Neural progenitor cell (in vitro differentiated cells): ENCODE measurements around the gene ABCC5. TPM values are rescaled to one million over a fixed set of nuclear protein-coding genes. Genes with fewer than 3 reads are reported as not detected.

Source experiments
- DNase-seq: peaks from one replicate; pipeline ENCODE4 v3.0.0-alpha.2; 2016; ENCODE audit warnings: low spot score
- H2AFZ ChIP-seq: fragments of 200-600 bp; sonication (generic); replicated peaks from 2 replicates; pipeline ENCODE4 v1.6.1; 2016; ENCODE audit warnings: antibody characterized with exemption
- H3F3A ChIP-seq: fragments of 200-600 bp; sonication (generic); 2 replicates; pipeline ENCODE4 v1.6.1; 2016; ENCODE audit warnings: antibody characterized with exemption, low read depth
- H3K27ac ChIP-seq: fragments of 200-600 bp; sonication (generic); 2 replicates; pipeline ENCODE4 v1.5.1; 2016; ENCODE audit warnings: mild to moderate bottlenecking
- H3K27me3 ChIP-seq: fragments of 200-600 bp; sonication (generic); 2 replicates; pipeline ENCODE4 v1.6.1; 2016; ENCODE audit warnings: mild to moderate bottlenecking, moderate library complexity
- H3K36me3 ChIP-seq: fragments of 200-600 bp; sonication (generic); 2 replicates; pipeline ENCODE4 v1.5.1; 2016
- H3K4me1 ChIP-seq: fragments of 200-600 bp; sonication (generic); 2 replicates; pipeline ENCODE4 v1.6.1; 2016; ENCODE audit warnings: mixed run types
- H3K4me2 ChIP-seq: fragments of 200-600 bp; sonication (generic); 2 replicates; pipeline ENCODE4 v1.6.1; 2016
- H3K4me3 ChIP-seq: fragments of 200-600 bp; sonication (generic); 2 replicates; pipeline ENCODE4 v1.5.1; 2016
- H3K79me2 ChIP-seq: fragments of 200-600 bp; sonication (generic); 2 replicates; pipeline ENCODE4 v1.6.1; 2016; ENCODE audit warnings: low read depth
- H3K9ac ChIP-seq: fragments of 200-600 bp; sonication (generic); 2 replicates; pipeline ENCODE4 v1.6.1; 2016
- H3K9me3 ChIP-seq: fragments of 200-600 bp; sonication (generic); 2 replicates; pipeline ENCODE4 v1.5.1; 2016; ENCODE audit warnings: low read depth
- H4K20me1 ChIP-seq: fragments of 200-600 bp; sonication (generic); 2 replicates; pipeline ENCODE4 v1.6.1; 2016; ENCODE audit warnings: low read depth
- H3K27ac Mint-ChIP-seq: 3 replicates; pipeline ENCODE4 v1.8.0; 2021; ENCODE audit warnings: mixed read lengths
- H3K27me3 Mint-ChIP-seq: 2 replicates; pipeline ENCODE4 v1.8.0; 2022; ENCODE audit warnings: low read depth, mild to moderate bottlenecking, inconsistent platforms, moderate library complexity, mixed read lengths; ENCODE audit not compliant: insufficient read depth
- H3K36me3 Mint-ChIP-seq: 3 replicates; pipeline ENCODE4 v1.8.0; 2021; ENCODE audit warnings: mixed read lengths
- H3K4me1 Mint-ChIP-seq: 3 replicates; pipeline ENCODE4 v1.8.0; 2021; ENCODE audit warnings: mixed read lengths
- H3K4me3 Mint-ChIP-seq: 3 replicates; pipeline ENCODE4 v1.8.0; 2021; ENCODE audit warnings: mild to moderate bottlenecking, moderate library complexity, mixed read lengths
- H3K9me3 Mint-ChIP-seq: 3 replicates; pipeline ENCODE4 v1.8.0; 2020; ENCODE audit warnings: mixed read lengths
- CTCF ChIP-seq: fragments of 200-600 bp; sonication (generic); IDR thresholded peaks from 2 replicates; pipeline ENCODE4 v1.5.1; 2017; ENCODE audit warnings: antibody characterized with exemption, mild to moderate bottlenecking
- EZH2 ChIP-seq: fragments of 200-600 bp; sonication (generic); IDR thresholded peaks from 2 replicates; pipeline ENCODE4 v1.6.1; 2017; ENCODE audit warnings: antibody characterized with exemption, mild to moderate bottlenecking, moderate library complexity
- EZH2phosphoT487 ChIP-seq: fragments of 200-600 bp; sonication (generic); IDR thresholded peaks from 2 replicates; pipeline ENCODE4 v1.6.1; 2017; ENCODE audit warnings: antibody characterized with exemption
- total RNA-seq: library from RNA; depleted of rRNA; stranded (reverse); fragments of >200 nt; gene quantifications from 2 replicates; pipeline ENCODE4 v1.2.3, GENCODE V29; 2015; ENCODE audit warnings: low replicate concordance

ABCC5 gene
- total RNA-seq, 1 donor from 2014 or later: 34.0 TPM

- H3K9ac ChIP-seq: no peak overlapping the region
- no peaks in the 10 kb centered on the region for H3K79me2 ChIP-seq
- DNase-seq: no peak
- Mint-ChIP-seq H3K36me3 (peaks cover 19% of the 10 kb centered on the region), H3K4me1 (no peaks in the 10 kb centered on the region), H3K9me3 (no peaks in the 10 kb centered on the region), H3K27me3 (no peaks in the 10 kb centered on the region), H3K27ac (no peak overlapping the region), H3K4me3 (no peak overlapping the region)
- H4K20me1 ChIP-seq: no peaks in the 10 kb centered on the region
- no peak overlapping the region for H3K27ac ChIP-seq
- H3K4me3 ChIP-seq: no peak overlapping the region
- H3K27me3 ChIP-seq: no peaks in the 10 kb centered on the region
- no peaks in the 10 kb centered on the region for H3K9me3 ChIP-seq
- H3K4me1 ChIP-seq: peaks cover 5% of the 10 kb centered on the region
- no peaks in the 10 kb centered on the region for H3F3A ChIP-seq
- no peak overlapping the region for H2AFZ ChIP-seq
- no peak overlapping the region for H3K4me2 ChIP-seq
- H3K36me3 ChIP-seq: no peaks in the 10 kb centered on the region
- TF ChIP-seq CTCF (no peak), EZH2 (no peak), EZH2phosphoT487 (no peak)
Observed at GRCh38 chr3:183946037-183946436, 71.6 kb downstream of the ABCC5 start.

- H3K36me3 ChIP-seq: no peaks in the 10 kb centered on the region
- no peak for TF ChIP-seq CTCF
- no peak for TF ChIP-seq EZH2
- no peak for TF ChIP-seq EZH2phosphoT487
- H3K4me3 ChIP-seq: no peak overlapping the region
- no peaks in the 10 kb centered on the region for H4K20me1 ChIP-seq
- no peak overlapping the region for H3K27ac ChIP-seq
- H3K4me2 ChIP-seq: no peak overlapping the region
- no peak overlapping the region for H3K4me3 Mint-ChIP-seq
- no peak overlapping the region for H2AFZ ChIP-seq
- no peaks in the 10 kb centered on the region for H3K9me3 Mint-ChIP-seq
- peaks cover 5% of the 10 kb centered on the region for H3K4me1 ChIP-seq
- H3K9me3 ChIP-seq: no peaks in the 10 kb centered on the region
- H3K9ac ChIP-seq: no peak overlapping the region
- H3K79me2 ChIP-seq: no peaks in the 10 kb centered on the region
- H3K27me3 Mint-ChIP-seq: no peaks in the 10 kb centered on the region
- no peaks in the 10 kb centered on the region for H3K27me3 ChIP-seq
- no peak overlapping the region for H3K27ac Mint-ChIP-seq
- H3F3A ChIP-seq: no peaks in the 10 kb centered on the region
- no peak for DNase-seq
- no peaks in the 10 kb centered on the region for H3K4me1 Mint-ChIP-seq
- peaks cover 20% of the 10 kb centered on the region for H3K36me3 Mint-ChIP-seq
Observed at GRCh38 chr3:183944775-183945174, 72.9 kb downstream of the ABCC5 start.

- H3K9ac ChIP-seq: no peak overlapping the region
- Mint-ChIP-seq H3K27me3 (no peaks in the 10 kb centered on the region), H3K4me3 (no peak overlapping the region), H3K9me3 (no peaks in the 10 kb centered on the region), H3K27ac (no peak overlapping the region), H3K36me3 (peaks cover 26% of the 10 kb centered on the region), H3K4me1 (no peaks in the 10 kb centered on the region)
- H3K27ac ChIP-seq: no peak overlapping the region
- no peaks in the 10 kb centered on the region for H3K9me3 ChIP-seq
- H2AFZ ChIP-seq: no peak overlapping the region
- H3K4me2 ChIP-seq: no peak overlapping the region
- no peaks in the 10 kb centered on the region for H4K20me1 ChIP-seq
- no peaks in the 10 kb centered on the region for H3F3A ChIP-seq
- no peak overlapping the region for H3K4me3 ChIP-seq
- TF ChIP-seq CTCF (no peak), EZH2 (no peak), EZH2phosphoT487 (no peak)
- no peak for DNase-seq
- peaks cover 5% of the 10 kb centered on the region for H3K4me1 ChIP-seq
- H3K27me3 ChIP-seq: no peaks in the 10 kb centered on the region
- no peaks in the 10 kb centered on the region for H3K79me2 ChIP-seq
- H3K36me3 ChIP-seq: no peaks in the 10 kb centered on the region
Observed at GRCh38 chr3:183943739-183944138, 73.9 kb downstream of the ABCC5 start.

GRCh38 chr3:183941216-183941615, 76.5 kb downstream of the ABCC5 start:
- H3K36me3 ChIP-seq: no peaks in the 10 kb centered on the region
- H3K79me2 ChIP-seq: no peaks in the 10 kb centered on the region
- no peak overlapping the region for H2AFZ ChIP-seq
- H3K36me3 Mint-ChIP-seq: peaks cover 25% of the 10 kb centered on the region
- no peaks in the 10 kb centered on the region for H3F3A ChIP-seq
- H4K20me1 ChIP-seq: no peaks in the 10 kb centered on the region
- H3K4me3 ChIP-seq: no peak overlapping the region
- TF ChIP-seq EZH2 (no peak), CTCF (no peak), EZH2phosphoT487 (no peak)
- peaks cover 5% of the 10 kb centered on the region for H3K4me1 ChIP-seq
- no peaks in the 10 kb centered on the region for H3K27me3 Mint-ChIP-seq
- H3K27me3 ChIP-seq: no peaks in the 10 kb centered on the region
- H3K4me1 Mint-ChIP-seq: no peaks in the 10 kb centered on the region
- H3K9me3 Mint-ChIP-seq: no peaks in the 10 kb centered on the region
- H3K27ac Mint-ChIP-seq: no peak overlapping the region
- no peak overlapping the region for H3K9ac ChIP-seq
- H3K4me2 ChIP-seq: no peak overlapping the region
- no peak overlapping the region for H3K27ac ChIP-seq
- no peak for DNase-seq
- H3K4me3 Mint-ChIP-seq: no peak overlapping the region
- H3K9me3 ChIP-seq: no peaks in the 10 kb centered on the region
